BJ (cell line): ENCODE data around the gene ZHX3. TPM values are rescaled to one million over a fixed set of nuclear protein-coding genes. Genes with fewer than 3 reads are reported as not detected.

Experiments
- CTCF ChIA-PET: fragments of 350-600 bp; formaldehyde crosslinking; extraction: SDS; loops from one replicate; lab custom pipeline; 2021; ENCODE audit warnings: antibody characterized with exemption, inconsistent platforms; lab: Yijun Ruan, JAX
- POLR2A ChIA-PET: fragments of 300-600 bp; sonication (Branson Sonifier 250); formaldehyde crosslinking; extraction: SDS; loops from one replicate; lab custom pipeline; 2021; ENCODE audit warnings: antibody characterized with exemption; lab: Charles Lee
- DNase-seq: peaks from one replicate; pipeline ENCODE4 v3.0.0-alpha.2; 2011; ENCODE audit warnings: low read depth
- H3K27me3 ChIP-seq: 2 replicates; pipeline ENCODE4 v1.6.0; 2011; ENCODE audit warnings: low read length; ENCODE audit not compliant: control insufficient read depth, insufficient read depth
- H3K36me3 ChIP-seq: 2 replicates; pipeline ENCODE4 v1.5.1; 2011; ENCODE audit warnings: low read length; ENCODE audit not compliant: control insufficient read depth, insufficient read depth
- H3K4me3 ChIP-seq: 2 replicates; pipeline ENCODE4 v1.5.1; 2011; ENCODE audit warnings: low read depth, mild to moderate bottlenecking, control low read depth, low read length
- CTCF ChIP-seq: IDR thresholded peaks from 2 replicates; pipeline ENCODE4 v1.5.1; 2011; ENCODE audit warnings: low read depth, mild to moderate bottlenecking, control low read depth, inconsistent platforms, low read length, moderate library complexity; ENCODE audit not compliant: insufficient read depth
- polyA plus RNA-seq: library from polyadenylated mRNA; depleted of rRNA; stranded (reverse); fragments of >200 nt; gene quantifications from 2 replicates; pipeline ENCODE4 v1.2.3, GENCODE V29; 2011

Gene ZHX3
- polyA plus RNA-seq, 1 experiment: 23.9 TPM

GRCh38 chr20:41234546-41234945 lies 83.0 kb downstream of the ZHX3 start:
- CTCF ChIA-PET: interaction anchor here (1.2 to 4.5 kb wide), 6 partner anchors 10 to 177 kb away, joined by 3 to 67 read pairs (median 4); partner anchors contain the start of gene LPIN3
- no peaks in the 10 kb centered on the region for H3K27me3 ChIP-seq
- no peak for DNase-seq
- no peak for TF ChIP-seq CTCF
- no peaks in the 10 kb centered on the region for H3K36me3 ChIP-seq
- no peak overlapping the region for H3K4me3 ChIP-seq
- POLR2A ChIA-PET: no interaction called here

- CTCF ChIA-PET: interaction anchor here (1.2 to 4.5 kb wide), 8 partner anchors 10 to 177 kb away, joined by 3 to 67 read pairs (median 6); partner anchors contain the start of gene LPIN3
- no peaks in the 10 kb centered on the region for H3K36me3 ChIP-seq
- no peaks in the 10 kb centered on the region for H3K27me3 ChIP-seq
- TF ChIP-seq CTCF: no peak
- no peak for DNase-seq
- POLR2A ChIA-PET: interaction anchor here (0.6 to 1.6 kb wide), 2 partner anchors 58 to 95 kb away, joined by 3 to 5 read pairs; no protein-coding TSS in a partner anchor
- H3K4me3 ChIP-seq: no peak overlapping the region
These were observed 83.5 kb downstream of the ZHX3 start for GRCh38 chr20:41234041-41234440.

GRCh38 chr20:41232973-41233926 lies 84.3 kb downstream of the ZHX3 start:
- H3K36me3 ChIP-seq: no peaks in the 10 kb centered on the region
- POLR2A ChIA-PET: interaction anchor here (0.6 to 1.6 kb wide), 3 partner anchors 11 to 96 kb away, joined by 3 to 5 read pairs (median 3); no protein-coding TSS in a partner anchor
- peak; percentile 81 for DNase-seq

GRCh38 chr20:41231136-41231535 lies 86.4 kb downstream of the ZHX3 start:
- Histone ChIP-seq H3K4me3 (no peak overlapping the region), H3K27me3 (no peaks in the 10 kb centered on the region), H3K36me3 (no peaks in the 10 kb centered on the region; the same call in 1 of the 2 replicates)
- ChIA-PET CTCF (interaction anchor here (1.5 to 4.5 kb wide), 5 partner anchors 8 to 59 kb away, joined by 4 to 67 read pairs (median 7); no protein-coding TSS in a partner anchor), POLR2A (no interaction called here)
- no peak for DNase-seq
- TF ChIP-seq CTCF: no peak

More at GRCh38 chr20:41232973-41233926, 84.3 kb downstream of the ZHX3 start:
- CTCF ChIA-PET: interaction anchor here (0.8 to 4.5 kb wide), 23 partner anchors 8 to 247 kb away, joined by 3 to 67 read pairs (median 4); partner anchors contain the start of gene LPIN3
- Histone ChIP-seq H3K27me3 (no peaks in the 10 kb centered on the region), H3K4me3 (no peak overlapping the region)
- TF ChIP-seq CTCF: no peak

- no peak for DNase-seq
- ChIA-PET POLR2A (no interaction called here), CTCF (interaction anchor here (1.5 kb wide), 1 partner anchor 11 kb away, joined by 4 read pairs; no protein-coding TSS in a partner anchor)
- no peak for TF ChIP-seq CTCF
- no peak overlapping the region for H3K4me3 ChIP-seq
- H3K27me3 ChIP-seq: no peaks in the 10 kb centered on the region
- H3K36me3 ChIP-seq: no peaks in the 10 kb centered on the region; the same call in 1 of the 2 replicates
These were observed 87.4 kb downstream of the ZHX3 start for GRCh38 chr20:41230136-41230535.
